ENCODE results near the gene GNAQ. TPM values are rescaled to one million over a fixed set of nuclear protein-coding genes. Genes with fewer than 3 reads are reported as not detected.

GNAQ gene
- total RNA-seq, 1 donor from 2014 or later = 35.4 TPM

- H3K27me3 ChIP-seq (ENCODE audit: control insufficient read depth, insufficient read depth, low read length) = no peaks in the 10 kb centered on the region
- no peak for TF ChIP-seq CTCF (IDR thresholded peaks at IDR 0.05; ENCODE audit: insufficient read depth, low read length, poor library complexity, severe bottlenecking)
- no peaks in the 10 kb centered on the region for H3K36me3 ChIP-seq (ENCODE audit: control insufficient read depth, insufficient read depth, low read length)
- no peak for DNase-seq (ENCODE audit: low read depth)
- H3K4me3 ChIP-seq (ENCODE audit: low read depth, low read length) = no peak overlapping the region
Observed at GRCh38 chr9:77832639-77833038, 199.0 kb downstream of the GNAQ start.

- Histone ChIP-seq H3K4me3 (ENCODE audit: low read depth, low read length) (no peak overlapping the region), H3K36me3 (ENCODE audit: control insufficient read depth, insufficient read depth, low read length) (no peaks in the 10 kb centered on the region), H3K27me3 (ENCODE audit: control insufficient read depth, insufficient read depth, low read length) (no peaks in the 10 kb centered on the region)
- TF ChIP-seq CTCF (IDR thresholded peaks at IDR 0.05; ENCODE audit: insufficient read depth, low read length, poor library complexity, severe bottlenecking) = no peak
- no peak for DNase-seq (ENCODE audit: low read depth)
Observed at GRCh38 chr9:77831781-77832180, 199.8 kb downstream of the GNAQ start.

- Histone ChIP-seq H3K4me3 (ENCODE audit: low read depth, low read length) (no peak overlapping the region), H3K27me3 (ENCODE audit: control insufficient read depth, insufficient read depth, low read length) (no peaks in the 10 kb centered on the region)
Observed at GRCh38 chr9:77830618-77831285, 200.9 kb downstream of the GNAQ start.

GRCh38 chr9:77829420-77829819, 202.2 kb downstream of the GNAQ start:
- DNase-seq (ENCODE audit: low read depth) = no peak
- no peaks in the 10 kb centered on the region for H3K36me3 ChIP-seq (ENCODE audit: control insufficient read depth, insufficient read depth, low read length)
- no peak overlapping the region for H3K4me3 ChIP-seq (ENCODE audit: low read depth, low read length)
- no peak for TF ChIP-seq CTCF (IDR thresholded peaks at IDR 0.05; ENCODE audit: insufficient read depth, low read length, poor library complexity, severe bottlenecking)
- no peaks in the 10 kb centered on the region for H3K27me3 ChIP-seq (ENCODE audit: control insufficient read depth, insufficient read depth, low read length)

More at GRCh38 chr9:77830618-77831285, 200.9 kb downstream of the GNAQ start:
- TF ChIP-seq CTCF (IDR thresholded peaks at IDR 0.05; ENCODE audit: insufficient read depth, low read length, poor library complexity, severe bottlenecking) = no peak
- H3K36me3 ChIP-seq (ENCODE audit: control insufficient read depth, insufficient read depth, low read length) = no peaks in the 10 kb centered on the region
- no peak for DNase-seq (ENCODE audit: low read depth)

- H3K4me3 ChIP-seq (ENCODE audit: low read depth, low read length) = no peak overlapping the region
- no peak for TF ChIP-seq CTCF (IDR thresholded peaks at IDR 0.05; ENCODE audit: insufficient read depth, low read length, poor library complexity, severe bottlenecking)
- no peaks in the 10 kb centered on the region for H3K36me3 ChIP-seq (ENCODE audit: control insufficient read depth, insufficient read depth, low read length)
- no peaks in the 10 kb centered on the region for H3K27me3 ChIP-seq (ENCODE audit: control insufficient read depth, insufficient read depth, low read length)
- DNase-seq (ENCODE audit: low read depth) = no peak
Observed at GRCh38 chr9:77827104-77827784, 204.4 kb downstream of the GNAQ start.

Data from kidney epithelial cell (primary cell).